Measurements from ENCODE around the gene GAS2L1. TPM values are rescaled to one million over a fixed set of nuclear protein-coding genes. Genes with fewer than 3 reads are reported as not detected.
A peak's percentile ranks its signal among the peaks of the same experiment; 100 is the strongest.

GAS2L1 gene
- total and polyA plus RNA-seq, 2 donors (not counting 3 experiments of a cell fraction or from before 2014, with no cell fraction given): 30.5 to 44.0 TPM

DNA sequence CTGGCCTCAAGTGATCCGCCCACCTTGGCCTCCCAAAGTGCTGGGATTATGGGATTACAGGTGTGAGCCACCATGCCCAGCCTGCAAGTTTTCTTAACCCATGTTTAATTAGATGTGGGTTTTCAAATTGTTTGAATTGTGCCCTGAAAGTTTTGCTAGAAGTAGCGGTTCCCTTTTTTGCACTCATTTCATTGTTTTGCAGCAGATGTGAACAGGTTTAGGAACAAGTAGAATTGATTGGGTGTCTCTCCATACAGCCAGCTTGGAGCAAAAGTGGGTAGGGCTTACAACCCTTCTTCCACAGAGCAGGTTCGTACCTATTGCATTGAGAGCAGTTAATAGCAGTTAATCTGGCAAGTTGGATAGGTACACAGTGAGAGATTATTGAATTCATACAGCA lies 22.3 kb upstream of the GAS2L1 start:
- ChIA-PET CTCF (no interaction called here), POLR2A (no interaction called here)
- peaks cover 66% of the 10 kb centered on the region for H3K79me2 ChIP-seq (ENCODE audit: control insufficient read depth, insufficient read depth, low read length)
- intact Hi-C loops (cut with micrococcal nuclease) (no loop called here), dilution Hi-C loops (cut with MboI; ENCODE audit: extremely low pct_ligation_motif_present, low sequenced_read_pairs) (no loop called here)
- BruUV-seq (replicated peaks): no TSS peak
- H3K4me2 ChIP-seq (ENCODE audit: insufficient read depth, low read length): no peak overlapping the region
- no peak overlapping the region for H3K9ac ChIP-seq (replicated peaks; ENCODE audit: extremely low read depth, insufficient read depth, low read length)
- FAIRE-seq: no peak
- peaks cover 7% of the 10 kb centered on the region for H4K20me1 ChIP-seq (replicated peaks; ENCODE audit: control insufficient read depth, extremely low read depth, insufficient read depth, low read length)
- H3K27me3 ChIP-seq (ENCODE audit: control insufficient read depth in 2 of 2, insufficient read depth in 2 of 2, low read length in 2 of 2): no peaks in the 10 kb centered on the region
- TF ChIP-seq, protein P1, sequence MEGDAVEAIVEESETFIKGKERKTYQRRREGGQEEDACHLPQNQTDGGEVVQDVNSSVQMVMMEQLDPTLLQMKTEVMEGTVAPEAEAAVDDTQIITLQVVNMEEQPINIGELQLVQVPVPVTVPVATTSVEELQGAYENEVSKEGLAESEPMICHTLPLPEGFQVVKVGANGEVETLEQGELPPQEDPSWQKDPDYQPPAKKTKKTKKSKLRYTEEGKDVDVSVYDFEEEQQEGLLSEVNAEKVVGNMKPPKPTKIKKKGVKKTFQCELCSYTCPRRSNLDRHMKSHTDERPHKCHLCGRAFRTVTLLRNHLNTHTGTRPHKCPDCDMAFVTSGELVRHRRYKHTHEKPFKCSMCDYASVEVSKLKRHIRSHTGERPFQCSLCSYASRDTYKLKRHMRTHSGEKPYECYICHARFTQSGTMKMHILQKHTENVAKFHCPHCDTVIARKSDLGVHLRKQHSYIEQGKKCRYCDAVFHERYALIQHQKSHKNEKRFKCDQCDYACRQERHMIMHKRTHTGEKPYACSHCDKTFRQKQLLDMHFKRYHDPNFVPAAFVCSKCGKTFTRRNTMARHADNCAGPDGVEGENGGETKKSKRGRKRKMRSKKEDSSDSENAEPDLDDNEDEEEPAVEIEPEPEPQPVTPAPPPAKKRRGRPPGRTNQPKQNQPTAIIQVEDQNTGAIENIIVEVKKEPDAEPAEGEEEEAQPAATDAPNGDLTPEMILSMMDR (IDR thresholded peaks at IDR 0.05; ENCODE audit: extremely low read depth in 1 of 2, insufficient read depth in 1 of 2, low read depth in 1 of 2, low read length in 2 of 2): no peak
- no peaks in the 10 kb centered on the region for H3K9me3 ChIP-seq (replicated peaks; ENCODE audit: control insufficient read depth, insufficient read depth, low read length)
- H2AFZ ChIP-seq (ENCODE audit: low read depth, low read length): no peak overlapping the region
- H3K4me3 ChIP-seq (replicated peaks in 1 of 3; ENCODE audit: insufficient read depth in 1 of 3, low read depth in 1 of 3, low read length in 3 of 3): no peak overlapping the region
- H3K27ac ChIP-seq (ENCODE audit: insufficient read depth, low read depth, low read length): no peak overlapping the region
- no peak for DNase-seq (ENCODE audit: low read depth, low spot score)
- no peaks in the 10 kb centered on the region for H3K4me1 ChIP-seq (ENCODE audit: control insufficient read depth, extremely low read depth, insufficient read depth, low read length)
- peaks cover 35 to 50% of the 10 kb centered on the region in 2 experiments for H3K36me3 ChIP-seq (ENCODE audit: control insufficient read depth in 2 of 2, extremely low read depth in 1 of 2, insufficient read depth in 2 of 2, low read length in 2 of 2)
- H3K9me1 ChIP-seq (replicated peaks; ENCODE audit: control insufficient read depth, extremely low read depth, insufficient read depth, low read length): no peaks in the 10 kb centered on the region

DNA sequence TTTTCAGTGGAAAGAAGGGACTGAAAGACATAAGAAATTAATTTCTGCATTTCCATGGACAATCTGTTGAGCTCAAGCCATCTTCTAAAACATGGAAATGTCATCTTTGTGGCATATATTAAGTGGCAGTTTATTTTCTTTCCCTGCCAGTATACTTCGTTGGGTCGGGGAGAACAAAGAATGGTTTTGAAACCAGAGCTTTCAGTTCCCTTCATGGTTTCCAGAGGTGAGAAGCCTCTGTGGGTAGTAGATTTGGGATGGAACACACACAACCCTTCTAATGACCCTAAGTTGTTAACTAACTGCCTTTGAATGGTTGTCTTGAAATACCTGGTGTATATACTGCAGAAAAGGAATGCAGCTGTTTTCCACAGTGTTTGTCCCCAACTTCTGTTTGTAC lies 17.6 kb upstream of the GAS2L1 start:
- FAIRE-seq (no peak), DNase-seq (ENCODE audit: low read depth, low spot score) (no peak)
- Histone ChIP-seq H2AFZ (ENCODE audit: low read depth, low read length) (no peak overlapping the region), H3K27me3 (ENCODE audit: control insufficient read depth in 2 of 2, insufficient read depth in 2 of 2, low read length in 2 of 2) (no peaks in the 10 kb centered on the region), H3K4me3 (replicated peaks in 1 of 3; ENCODE audit: insufficient read depth in 1 of 3, low read depth in 1 of 3, low read length in 3 of 3) (no peak overlapping the region), H3K9me3 (replicated peaks; ENCODE audit: control insufficient read depth, insufficient read depth, low read length) (no peaks in the 10 kb centered on the region), H3K27ac (ENCODE audit: insufficient read depth, low read depth, low read length) (no peak overlapping the region), H3K4me2 (ENCODE audit: insufficient read depth, low read length) (no peak overlapping the region), H3K79me2 (ENCODE audit: control insufficient read depth, insufficient read depth, low read length) (peaks cover 58% of the 10 kb centered on the region), H3K9ac (replicated peaks; ENCODE audit: extremely low read depth, insufficient read depth, low read length) (no peak overlapping the region), H3K9me1 (replicated peaks; ENCODE audit: control insufficient read depth, extremely low read depth, insufficient read depth, low read length) (no peaks in the 10 kb centered on the region), H3K36me3 (ENCODE audit: control insufficient read depth in 2 of 2, extremely low read depth in 1 of 2, insufficient read depth in 2 of 2, low read length in 2 of 2) (peaks cover 50 to 53% of the 10 kb centered on the region in 2 experiments), H4K20me1 (replicated peaks; ENCODE audit: control insufficient read depth, extremely low read depth, insufficient read depth, low read length) (peaks cover 9% of the 10 kb centered on the region), H3K4me1 (ENCODE audit: control insufficient read depth, extremely low read depth, insufficient read depth, low read length) (no peaks in the 10 kb centered on the region)
- POLR2A ChIA-PET: no interaction called here
- TF ChIP-seq GATA2 (IDR thresholded peaks at IDR 0.05; ENCODE audit: insufficient read depth, insufficient read length, low read depth, low read length) (no peak), POLR2AphosphoS5 (IDR thresholded peaks at IDR 0.05; ENCODE audit: insufficient read depth, low read depth, low read length) (no peak), POLR2A (IDR thresholded peaks at IDR 0.05; ENCODE audit: low read depth, low read length) (no peak)
- TF ChIP-seq, protein P1 (IDR thresholded peaks at IDR 0.05; ENCODE audit: extremely low read depth in 1 of 2, insufficient read depth in 1 of 2, low read depth in 1 of 2, low read length in 2 of 2): no peak
- TSS peak; percentile 2 for BruUV-seq (replicated peaks)
- dilution Hi-C loops (cut with MboI; ENCODE audit: extremely low pct_ligation_motif_present, low sequenced_read_pairs) (no loop called here), intact Hi-C loops (cut with micrococcal nuclease) (no loop called here)
- CTCF ChIA-PET: interaction anchor here (1.0 kb wide), 1 partner anchor 14 kb away, joined by 3 read pairs; no protein-coding TSS in a partner anchor
